Gastrocnemius medialis (tissue), 4 donors: ENCODE results near the gene CSNK1G1. TPM values are rescaled to one million over a fixed set of nuclear protein-coding genes. Genes with fewer than 3 reads are reported as not detected.

Experiments
- ATAC-seq, 2 donors: fragments of 150-250 bp; one replicate each; pipeline ENCODE4 v1.9.1; 2016
- DNase-seq, 2 donors: peaks; one replicate each; pipeline ENCODE4 v3.0.0-alpha.2; 2019
- H3K27ac ChIP-seq, 4 donors: fragments of 200-600 bp; sonication (generic); 1 replicate in 1 of 4; 2 replicates in 3 of 4; pipeline ENCODE4 v1.5.1; 2016 to 2018; ENCODE audit warnings: mild to moderate bottlenecking in 2 of 4, moderate library complexity in 1 of 4
- H3K27me3 ChIP-seq, 3 donors: fragments of 200-600 bp; sonication (generic) in 2 of 3; 1 replicate in 1 of 3; 2 replicates in 2 of 3; pipeline versions ENCODE4 v1.5.1 to v1.6.0; 2016 to 2019; ENCODE audit warnings: mild to moderate bottlenecking in 1 of 3, moderate library complexity in 1 of 3
- H3K36me3 ChIP-seq, 2 donors: fragments of 200-600 bp; sonication (generic) in 1 of 2; one replicate each; pipeline ENCODE4 v1.5.1; 2017 to 2018
- H3K4me1 ChIP-seq, 2 donors: fragments of 200-600 bp; sonication (generic) in 1 of 2; one replicate each; pipeline ENCODE4 v1.5.1; 2016 to 2017; ENCODE audit warnings: mild to moderate bottlenecking in 2 of 2
- H3K4me3 ChIP-seq, 4 donors: fragments of 200-600 bp; sonication (generic) in 3 of 4; 1 replicate in 1 of 4; 2 replicates in 3 of 4; pipeline ENCODE4 v1.5.1; 2016 to 2019; ENCODE audit warnings: mild to moderate bottlenecking in 2 of 4
- H3K9me3 ChIP-seq, 3 donors: fragments of 200-600 bp; sonication (generic) in 2 of 3; 1 replicate in 1 of 3; 2 replicates in 2 of 3; pipeline ENCODE4 v1.5.1; 2016 to 2019
- POLR2A ChIP-seq, 2 donors: fragments of 450-650 bp; IDR thresholded peaks; one replicate each; pipeline ENCODE4 v1.6.1; 2017; ENCODE audit warnings: antibody characterized with exemption in 2 of 2, mild to moderate bottlenecking in 2 of 2, moderate library complexity in 2 of 2
- in situ Hi-C, 4 donors: fragments of 200-750 bp; cut with MboI; loops; one replicate each; pipeline versions ENCODE4 v1.15.0 to v1.8.0; 2017; ENCODE audit warnings: low sequenced_read_pairs in 4 of 4
- intact Hi-C: fragments of 100-400 bp; cut with DNase I; formaldehyde crosslinking; loops from one replicate; pipeline ENCODE4 v1.15.1; 2023; ENCODE audit warnings: low total_unique reads
- total RNA-seq, 4 donors: library from RNA; depleted of rRNA; stranded (reverse); fragments of >200 nt; gene quantifications; one replicate each; pipeline versions ENCODE4 v1.1.0 to v1.2.3, GENCODE V29; 2016
- TF ChIP-seq, protein P1 (sequence below), 5 experiments: fragments of 450-650 bp in 3 of 5; fragments of 200-600 bp in 2 of 5; sonication (generic) in 2 of 5; IDR thresholded peaks in 4 of 5; conservative IDR thresholded peaks in 1 of 5; 1 replicate in 4 of 5; 2 replicates in 1 of 5; pipeline ENCODE4 v1.5.1; 2016 to 2019; ENCODE audit warnings: antibody characterized with exemption in 5 of 5, mild to moderate bottlenecking in 3 of 5, moderate library complexity in 3 of 5

The CSNK1G1 gene
- total RNA-seq, 4 donors from 2014 or later, result 5.3 to 26.6 (median 6.5) TPM

DNA sequence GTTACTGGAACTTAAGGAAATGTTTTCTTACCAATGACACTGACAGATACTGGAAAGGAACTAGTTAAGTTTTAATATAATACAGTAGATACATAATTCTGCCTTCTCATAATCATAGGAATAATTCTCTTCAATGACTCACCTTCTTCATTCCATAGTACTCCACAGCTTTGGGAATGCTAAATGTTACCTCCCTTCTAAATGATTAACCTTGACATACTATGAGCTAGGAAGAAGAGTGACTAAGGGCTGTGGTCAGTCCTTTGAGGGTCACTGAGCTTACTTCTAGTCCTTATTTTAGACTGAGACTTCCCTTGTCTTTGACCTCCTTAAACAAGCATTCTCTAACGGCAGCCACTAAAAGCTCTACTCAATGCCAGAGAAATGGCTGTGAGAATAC lies 123.6 kb downstream of the CSNK1G1 start:
- TF ChIP-seq, protein P1, sequence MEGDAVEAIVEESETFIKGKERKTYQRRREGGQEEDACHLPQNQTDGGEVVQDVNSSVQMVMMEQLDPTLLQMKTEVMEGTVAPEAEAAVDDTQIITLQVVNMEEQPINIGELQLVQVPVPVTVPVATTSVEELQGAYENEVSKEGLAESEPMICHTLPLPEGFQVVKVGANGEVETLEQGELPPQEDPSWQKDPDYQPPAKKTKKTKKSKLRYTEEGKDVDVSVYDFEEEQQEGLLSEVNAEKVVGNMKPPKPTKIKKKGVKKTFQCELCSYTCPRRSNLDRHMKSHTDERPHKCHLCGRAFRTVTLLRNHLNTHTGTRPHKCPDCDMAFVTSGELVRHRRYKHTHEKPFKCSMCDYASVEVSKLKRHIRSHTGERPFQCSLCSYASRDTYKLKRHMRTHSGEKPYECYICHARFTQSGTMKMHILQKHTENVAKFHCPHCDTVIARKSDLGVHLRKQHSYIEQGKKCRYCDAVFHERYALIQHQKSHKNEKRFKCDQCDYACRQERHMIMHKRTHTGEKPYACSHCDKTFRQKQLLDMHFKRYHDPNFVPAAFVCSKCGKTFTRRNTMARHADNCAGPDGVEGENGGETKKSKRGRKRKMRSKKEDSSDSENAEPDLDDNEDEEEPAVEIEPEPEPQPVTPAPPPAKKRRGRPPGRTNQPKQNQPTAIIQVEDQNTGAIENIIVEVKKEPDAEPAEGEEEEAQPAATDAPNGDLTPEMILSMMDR (IDR thresholded peaks at IDR 0.05 in 4 of 5, conservative IDR thresholded peaks at IDR 0.05 in 1 of 5), result no peak
- no peak for TF ChIP-seq POLR2A (IDR thresholded peaks at IDR 0.05)
- DNase-seq (no peak), ATAC-seq (no peak)
- Histone ChIP-seq H3K27ac (no peak overlapping the region), H3K27me3 (no peaks in the 10 kb centered on the region), H3K4me1 (no peaks in the 10 kb centered on the region), H3K9me3 (no peaks in the 10 kb centered on the region), H3K36me3 (no peaks in the 10 kb centered on the region), H3K4me3 (no peak overlapping the region)
- in situ Hi-C loops, result no loop called here
- intact Hi-C loops, result no loop called here

DNA sequence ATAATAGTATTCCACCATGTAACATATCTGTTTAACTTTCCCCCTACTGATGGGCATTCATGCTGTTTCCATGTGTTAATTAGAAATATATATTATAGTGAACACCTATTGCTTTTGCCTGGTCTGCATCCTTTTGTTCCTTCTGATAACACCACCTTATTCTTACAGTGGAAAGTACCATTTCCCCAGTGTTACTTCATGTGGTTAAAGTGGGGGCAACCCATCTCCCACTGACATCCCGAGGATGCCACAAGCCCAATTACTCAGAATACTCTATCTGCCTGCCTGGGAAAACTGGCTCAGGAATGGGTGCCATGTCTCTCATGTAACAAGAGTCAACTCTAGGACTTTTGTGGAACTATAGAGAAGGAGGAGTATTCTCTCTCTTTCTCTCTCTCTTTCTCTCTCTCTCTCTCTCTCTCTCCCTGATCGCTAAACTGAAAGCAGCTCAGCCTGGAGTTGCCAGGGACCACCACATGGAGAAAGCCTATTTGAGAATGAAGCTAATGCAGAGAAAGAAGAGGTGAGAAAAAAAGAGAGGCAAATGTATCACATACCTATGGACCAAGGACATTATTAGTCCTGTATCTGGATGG lies 126.7 kb downstream of the CSNK1G1 start:
- no peak for TF ChIP-seq POLR2A (IDR thresholded peaks at IDR 0.05)
- TF ChIP-seq, protein P1 (IDR thresholded peaks at IDR 0.05 in 4 of 5, conservative IDR thresholded peaks at IDR 0.05 in 1 of 5), result no peak
- Histone ChIP-seq H3K27ac (no peak overlapping the region), H3K4me1 (peaks cover 5 to 6% of the 10 kb centered on the region in 2 donors), H3K4me3 (no peak overlapping the region), H3K9me3 (no peaks in the 10 kb centered on the region), H3K36me3 (no peaks in the 10 kb centered on the region), H3K27me3 (no peaks in the 10 kb centered on the region)
- intact Hi-C loops, result no loop called here
- ATAC-seq (no peak), DNase-seq (no peak)
- in situ Hi-C loops, result no loop called here

DNA sequence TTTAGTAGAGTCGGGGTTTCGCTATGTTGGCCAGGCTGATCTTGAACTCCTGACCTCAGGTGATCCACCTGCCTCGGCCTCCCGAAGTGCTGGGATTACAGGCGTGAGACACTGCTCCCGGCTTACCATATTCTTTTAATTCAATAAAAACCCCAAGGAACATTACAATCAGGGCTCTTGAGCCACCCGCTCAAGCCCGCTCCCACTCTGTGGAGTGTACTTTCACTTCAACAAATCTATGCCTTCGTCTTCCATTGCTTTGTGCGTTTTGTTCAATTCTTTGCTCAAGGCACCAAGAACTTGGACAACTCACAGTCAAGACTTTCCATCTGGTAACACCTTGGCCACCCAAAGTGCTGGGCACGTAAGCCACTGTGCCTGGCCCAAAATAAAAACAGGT lies 130.2 kb downstream of the CSNK1G1 start:
- TF ChIP-seq POLR2A (IDR thresholded peaks at IDR 0.05), result no peak
- TF ChIP-seq, protein P1 (IDR thresholded peaks at IDR 0.05 in 4 of 5, conservative IDR thresholded peaks at IDR 0.05 in 1 of 5), result no peak
- Histone ChIP-seq H3K4me1 (peaks cover 15 to 18% of the 10 kb centered on the region in 2 donors), H3K36me3 (no peaks in the 10 kb centered on the region), H3K27me3 (no peaks in the 10 kb centered on the region), H3K9me3 (no peaks in the 10 kb centered on the region), H3K4me3 (no peak overlapping the region), H3K27ac (no peak overlapping the region)
- in situ Hi-C loops (no loop called here), intact Hi-C loops (no loop called here)
- ATAC-seq (no peak), DNase-seq (no peak)

DNA sequence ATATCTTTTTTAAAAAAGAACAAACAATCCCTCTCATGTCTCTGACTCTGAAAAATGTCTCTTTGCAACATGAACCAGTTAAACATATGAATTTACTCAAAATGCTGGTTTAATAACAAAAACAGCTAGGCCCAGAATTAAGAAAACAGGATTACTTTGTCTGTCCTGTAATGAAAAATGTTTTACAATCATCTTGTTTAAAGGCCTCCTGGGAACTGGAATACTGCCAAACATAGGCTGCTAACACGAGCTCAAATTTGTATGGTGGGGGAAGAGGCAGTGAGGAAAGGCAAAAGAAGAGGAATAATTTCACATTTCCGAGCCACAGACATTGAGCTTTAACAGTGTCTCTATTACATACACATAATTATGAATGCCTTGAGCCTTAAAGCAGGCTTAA lies 131.5 kb downstream of the CSNK1G1 start:
- no peak for ATAC-seq
- intact Hi-C loops, result no loop called here
- Histone ChIP-seq H3K4me3 (no peak overlapping the region), H3K9me3 (no peaks in the 10 kb centered on the region), H3K27ac (no peak overlapping the region), H3K27me3 (no peaks in the 10 kb centered on the region), H3K36me3 (no peaks in the 10 kb centered on the region), H3K4me1 (peaks cover 15 to 18% of the 10 kb centered on the region in 2 donors)
- in situ Hi-C loops, result loop anchor here in 2 of 4 donors (25.0 kb wide), 2 partner anchors 138 to 438 kb away; partner anchors contain the start of gene CSNK1G1 (in 1 of the 2)
- peak in 1 of 2 donors; percentile 10 for DNase-seq
- TF ChIP-seq, protein P1 (IDR thresholded peaks at IDR 0.05 in 4 of 5, conservative IDR thresholded peaks at IDR 0.05 in 1 of 5), result no peak
- TF ChIP-seq POLR2A (IDR thresholded peaks at IDR 0.05), result no peak
